Measurements from ENCODE around the gene SIGLEC1.
A peak's percentile ranks its signal among the peaks of the same experiment; 100 is the strongest.

Gene SIGLEC1

GRCh38 chr20:3744806-3745685, 32.6 kb upstream of the SIGLEC1 start:
- DNase-seq (ENCODE audit: low read depth), result peak; percentile 68

GRCh38 chr20:3744037-3744436, 31.6 kb upstream of the SIGLEC1 start:
- DNase-seq (ENCODE audit: low read depth), result no peak

- DNase-seq (ENCODE audit: low read depth), result no peak
These were observed 30.9 kb upstream of the SIGLEC1 start for GRCh38 chr20:3743251-3743650.

- no peak for DNase-seq (ENCODE audit: low read depth)
These were observed 29.5 kb upstream of the SIGLEC1 start for GRCh38 chr20:3741836-3742458.

- no peak for DNase-seq (ENCODE audit: low read depth)
These were observed 28.4 kb upstream of the SIGLEC1 start for GRCh38 chr20:3740615-3741301.

- no peak for DNase-seq (ENCODE audit: low read depth)
These were observed 27.6 kb upstream of the SIGLEC1 start for GRCh38 chr20:3739926-3740451.

- DNase-seq (ENCODE audit: low read depth), result no peak
These were observed 26.9 kb upstream of the SIGLEC1 start for GRCh38 chr20:3739054-3739925.

GRCh38 chr20:3738111-3739053, 26.0 kb upstream of the SIGLEC1 start:
- peak; percentile 47 for DNase-seq (ENCODE audit: low read depth)

- DNase-seq (ENCODE audit: low read depth), result no peak
These were observed 23.4 kb upstream of the SIGLEC1 start for GRCh38 chr20:3735768-3736167.

- no peak for DNase-seq (ENCODE audit: low read depth)
These were observed 21.9 kb upstream of the SIGLEC1 start for GRCh38 chr20:3734111-3734843.

- DNase-seq (ENCODE audit: low read depth), result no peak
These were observed 21.0 kb upstream of the SIGLEC1 start for GRCh38 chr20:3733119-3733995.

GRCh38 chr20:3732327-3733118, 20.1 kb upstream of the SIGLEC1 start, which contains the start of gene HSPA12B:
Gene HSPA12B (plus strand): TSS chr20:3732685. CDS start chr20:3738675, 5,990 bp downstream.
- no peak for DNase-seq (ENCODE audit: low read depth)

- no peak for DNase-seq (ENCODE audit: low read depth)
These were observed 19.5 kb upstream of the SIGLEC1 start for GRCh38 chr20:3731944-3732326.

GRCh38 chr20:3730803-3731672, 18.6 kb upstream of the SIGLEC1 start:
- DNase-seq (ENCODE audit: low read depth), result no peak

- DNase-seq (ENCODE audit: low read depth), result no peak
These were observed 17.6 kb upstream of the SIGLEC1 start for GRCh38 chr20:3729811-3730540.

- DNase-seq (ENCODE audit: low read depth), result no peak
These were observed 17.0 kb upstream of the SIGLEC1 start for GRCh38 chr20:3729378-3729777.

All from amniotic epithelial cell (primary cell).